ENCODE data around the gene SSNA1.

The SSNA1 gene

GRCh38 chr9:137201205-137201868 is 12.9 kb downstream of the SSNA1 start (continued):
- TF ChIP-seq, protein P1, sequence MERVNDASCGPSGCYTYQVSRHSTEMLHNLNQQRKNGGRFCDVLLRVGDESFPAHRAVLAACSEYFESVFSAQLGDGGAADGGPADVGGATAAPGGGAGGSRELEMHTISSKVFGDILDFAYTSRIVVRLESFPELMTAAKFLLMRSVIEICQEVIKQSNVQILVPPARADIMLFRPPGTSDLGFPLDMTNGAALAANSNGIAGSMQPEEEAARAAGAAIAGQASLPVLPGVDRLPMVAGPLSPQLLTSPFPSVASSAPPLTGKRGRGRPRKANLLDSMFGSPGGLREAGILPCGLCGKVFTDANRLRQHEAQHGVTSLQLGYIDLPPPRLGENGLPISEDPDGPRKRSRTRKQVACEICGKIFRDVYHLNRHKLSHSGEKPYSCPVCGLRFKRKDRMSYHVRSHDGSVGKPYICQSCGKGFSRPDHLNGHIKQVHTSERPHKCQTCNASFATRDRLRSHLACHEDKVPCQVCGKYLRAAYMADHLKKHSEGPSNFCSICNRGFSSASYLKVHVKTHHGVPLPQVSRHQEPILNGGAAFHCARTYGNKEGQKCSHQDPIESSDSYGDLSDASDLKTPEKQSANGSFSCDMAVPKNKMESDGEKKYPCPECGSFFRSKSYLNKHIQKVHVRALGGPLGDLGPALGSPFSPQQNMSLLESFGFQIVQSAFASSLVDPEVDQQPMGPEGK (tag by site-specific recombination; IDR thresholded peaks at IDR 0.05) = 0 out of 2 replicates have a peak, but pooled peaks have one; percentile 14
- TF ChIP-seq ZNF768 (tag by site-specific recombination; IDR thresholded peaks at IDR 0.05) = no peak

DNA sequence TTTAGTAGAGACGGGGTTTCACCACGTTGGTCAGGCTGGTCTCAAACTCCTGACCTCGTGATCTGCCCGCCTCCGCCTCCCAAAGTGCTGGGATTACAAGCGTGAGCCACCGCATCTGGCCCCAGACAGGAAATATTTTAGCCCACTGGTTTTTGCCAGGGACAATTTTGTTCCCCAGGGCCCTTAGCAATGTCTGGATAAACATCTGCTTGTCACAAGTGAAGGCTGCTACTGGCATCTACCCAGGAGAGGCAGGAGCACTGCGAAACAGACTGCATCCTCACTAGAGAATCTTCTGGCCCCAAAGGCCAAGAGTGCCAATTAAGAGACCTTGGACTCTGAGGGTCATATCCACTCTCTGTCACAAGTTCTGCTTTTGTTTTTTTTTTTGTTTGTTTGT is 14.5 kb downstream of the SSNA1 start:
- H3K27ac ChIP-seq (ENCODE audit: extremely low read depth, low read depth, low read length) = no peak overlapping the region
- TF ChIP-seq TCF7L2 (IDR thresholded peaks at IDR 0.05; ENCODE audit: borderline replicate concordance, low read depth, low read length) = no peak
- no peak for TF ChIP-seq ZNF792 (tag by site-specific recombination; IDR thresholded peaks at IDR 0.05)
- TF ChIP-seq ZNF600 (tag by site-specific recombination; IDR thresholded peaks at IDR 0.05) = no peak
- TF ChIP-seq HOXD13 (CRISPR knock-in tag; IDR thresholded peaks at IDR 0.05; ENCODE audit: borderline replicate concordance) = no peak
- no peak for TF ChIP-seq ZNF529 (tag by site-specific recombination; IDR thresholded peaks at IDR 0.05; ENCODE audit: insufficient replicate concordance)
- TF ChIP-seq SP2 (tag by site-specific recombination; IDR thresholded peaks at IDR 0.05) = no peak
- no peak for TF ChIP-seq ZNF175 (tag by site-specific recombination; IDR thresholded peaks at IDR 0.05)
- TF ChIP-seq ZBTB7A (tag by site-specific recombination; IDR thresholded peaks at IDR 0.05; ENCODE audit: low read depth) = no peak
- TF ChIP-seq ZXDB (tag by site-specific recombination; IDR thresholded peaks at IDR 0.05) = no peak
- no peak for TF ChIP-seq ZNF473 (tag by site-specific recombination; IDR thresholded peaks at IDR 0.05)
- no peak for TF ChIP-seq ZNF837 (tag by site-specific recombination; IDR thresholded peaks at IDR 0.05)
- H3K9me3 ChIP-seq (ENCODE audit: control insufficient read depth, insufficient read depth, low read depth, low read length) = no peaks in the 10 kb centered on the region
- ChIA-PET POLR2A (interaction anchor here (0.7 to 16.6 kb wide), 5 partner anchors 13 to 117 kb away, joined by 3 to 304 read pairs (median 22); partner anchors contain the start of genes ANAPC2, CYSRT1, MAN1B1 and RNF208), CTCF (interaction anchor here (0.6 to 1.5 kb wide), 2 partner anchors 84 to 207 kb away, joined by 3 read pairs; no protein-coding TSS in a partner anchor)
- H3K36me3 ChIP-seq (ENCODE audit: control insufficient read depth in 2 of 2, insufficient read depth in 1 of 2, low read length in 2 of 2) = peaks cover under 1 to 15% of the 10 kb centered on the region in 2 experiments; a peak in 2 of 3 replicates
- H3K4me3 ChIP-seq (ENCODE audit: low read depth, low read length) = no peak overlapping the region
- H3K4me1 ChIP-seq (ENCODE audit: control insufficient read depth, insufficient read depth, low read length) = peaks cover 9% of the 10 kb centered on the region

DNA sequence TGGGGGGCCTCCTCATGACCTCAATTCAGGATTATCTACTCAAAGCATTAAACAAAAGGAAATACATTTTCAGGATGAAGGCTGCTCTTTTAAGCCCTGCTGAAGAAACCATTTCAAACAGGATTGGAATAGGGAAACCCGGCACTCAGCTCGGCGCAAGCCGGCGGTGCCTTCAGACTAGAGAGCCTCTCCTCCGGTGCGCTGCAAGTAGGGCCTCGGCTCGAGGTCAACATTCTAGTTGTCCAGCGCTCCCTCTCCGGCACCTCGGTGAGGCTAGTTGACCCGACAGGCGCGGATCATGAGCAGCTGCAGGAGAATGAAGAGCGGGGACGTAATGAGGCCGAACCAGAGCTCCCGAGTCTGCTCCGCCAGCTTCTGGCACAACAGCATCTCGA is 16.3 kb downstream of the SSNA1 start:
- H3K27ac ChIP-seq (ENCODE audit: extremely low read depth, low read depth, low read length) = peak overlapping the region; percentile 61; the same call in 1 of the 2 replicates
- H3K4me1 ChIP-seq (ENCODE audit: control insufficient read depth, insufficient read depth, low read length) = peaks cover 7% of the 10 kb centered on the region
- TF ChIP-seq, protein P2, sequence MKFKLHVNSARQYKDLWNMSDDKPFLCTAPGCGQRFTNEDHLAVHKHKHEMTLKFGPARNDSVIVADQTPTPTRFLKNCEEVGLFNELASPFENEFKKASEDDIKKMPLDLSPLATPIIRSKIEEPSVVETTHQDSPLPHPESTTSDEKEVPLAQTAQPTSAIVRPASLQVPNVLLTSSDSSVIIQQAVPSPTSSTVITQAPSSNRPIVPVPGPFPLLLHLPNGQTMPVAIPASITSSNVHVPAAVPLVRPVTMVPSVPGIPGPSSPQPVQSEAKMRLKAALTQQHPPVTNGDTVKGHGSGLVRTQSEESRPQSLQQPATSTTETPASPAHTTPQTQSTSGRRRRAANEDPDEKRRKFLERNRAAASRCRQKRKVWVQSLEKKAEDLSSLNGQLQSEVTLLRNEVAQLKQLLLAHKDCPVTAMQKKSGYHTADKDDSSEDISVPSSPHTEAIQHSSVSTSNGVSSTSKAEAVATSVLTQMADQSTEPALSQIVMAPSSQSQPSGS (tag by site-specific recombination; IDR thresholded peaks at IDR 0.05; ENCODE audit: low read depth) = no peak
- 0 out of 2 replicates have a peak, but pooled peaks have one; percentile 29 for TF ChIP-seq PRDM2 (tag by site-specific recombination; IDR thresholded peaks at IDR 0.05; ENCODE audit: borderline replicate concordance)
- POLR2A ChIA-PET = interaction anchor here (0.7 to 16.6 kb wide), 9 partner anchors 15 to 476 kb away, joined by 3 to 304 read pairs (median 4); partner anchors contain the start of genes ANAPC2, CLIC3, CYSRT1 and RNF208
- CTCF ChIA-PET = interaction anchor here (0.6 to 1.8 kb wide), 6 partner anchors 12 to 83 kb away, joined by 3 to 7 read pairs (median 5); partner anchors contain the start of gene RNF208
- H3K4me3 ChIP-seq (ENCODE audit: low read depth, low read length) = peak overlapping the region; percentile 92
- H3K36me3 ChIP-seq (ENCODE audit: control insufficient read depth in 2 of 2, insufficient read depth in 1 of 2, low read length in 2 of 2) = peaks cover 7 to 24% of the 10 kb centered on the region in 2 experiments; a peak in 2 of 3 replicates
- no peaks in the 10 kb centered on the region for H3K9me3 ChIP-seq (ENCODE audit: control insufficient read depth, insufficient read depth, low read depth, low read length)

Data from HEK293 (cell line).